Neural cell (in vitro differentiated cells): ENCODE data around the gene SSR4. TPM values are rescaled to one million over a fixed set of nuclear protein-coding genes. Genes with fewer than 3 reads are reported as not detected.

Experiments used
- H2AFZ ChIP-seq: fragments of 200-600, 300-800 bp; sonication (generic), shearing (Covaris generic); 2 replicates; pipeline ENCODE4 v1.6.0; 2014; ENCODE audit warnings: low read depth, mild to moderate bottlenecking, antibody characterized with exemption, low read length, moderate library complexity
- H3F3A ChIP-seq: fragments of 200-600 bp; shearing (Covaris generic); 2 replicates; pipeline ENCODE4 v1.6.1; 2016; ENCODE audit warnings: mild to moderate bottlenecking, moderate library complexity, mixed read lengths, antibody characterized with exemption, low read length; ENCODE audit not compliant: insufficient read depth, poor library complexity, severe bottlenecking
- H3K27ac ChIP-seq: fragments of 200-600, 300-800 bp; sonication (generic), shearing (Covaris generic); 2 replicates; pipeline ENCODE4 v1.5.1; 2014; ENCODE audit warnings: mild to moderate bottlenecking, low read length, moderate library complexity
- H3K27me3 ChIP-seq: fragments of 300-800, 200-600 bp; sonication (generic), shearing (Covaris generic); 2 replicates; pipeline ENCODE4 v1.6.0; 2014; ENCODE audit warnings: mild to moderate bottlenecking, low read depth, low read length, moderate library complexity; ENCODE audit not compliant: insufficient read depth
- H3K36me3 ChIP-seq: fragments of 300-800, 200-600 bp; sonication (generic), shearing (Covaris generic); 2 replicates; pipeline ENCODE4 v1.5.1; 2014; ENCODE audit warnings: mild to moderate bottlenecking, antibody characterized with exemption, low read length, moderate library complexity; ENCODE audit not compliant: insufficient read depth
- H3K4me2 ChIP-seq: fragments of 300-800, 200-600 bp; sonication (generic), shearing (Covaris generic); 2 replicates; pipeline ENCODE4 v1.6.0; 2014; ENCODE audit warnings: mild to moderate bottlenecking, low read length
- H3K4me3 ChIP-seq: fragments of 300-800, 200-600 bp; sonication (generic), shearing (Covaris generic); 2 replicates; pipeline ENCODE4 v1.5.1; 2014; ENCODE audit warnings: mild to moderate bottlenecking, low read length, moderate library complexity
- H3K79me2 ChIP-seq: fragments of 200-600 bp; shearing (Covaris generic); replicated peaks from 2 replicates; pipeline ENCODE4 v1.6.0; 2014; ENCODE audit warnings: mild to moderate bottlenecking, low read length, moderate library complexity; ENCODE audit not compliant: insufficient read depth
- H3K9ac ChIP-seq: fragments of 300-800, 200-600 bp; sonication (generic), shearing (Covaris generic); 2 replicates; pipeline ENCODE4 v1.6.1; 2016; ENCODE audit warnings: mild to moderate bottlenecking, low read length, mixed read lengths
- H3K9me2 ChIP-seq: fragments of 200-600 bp; shearing (Covaris generic); 2 replicates; pipeline ENCODE4 v1.6.1; 2016; ENCODE audit warnings: mild to moderate bottlenecking, low read length, mixed read lengths; ENCODE audit not compliant: insufficient read depth
- H3K9me3 ChIP-seq: fragments of 200-600, 300-800 bp; sonication (generic), shearing (Covaris generic); 2 replicates; pipeline ENCODE4 v1.6.1; 2016; ENCODE audit warnings: mild to moderate bottlenecking, mixed run types, low read length, moderate library complexity, mixed read lengths
- H4K20me1 ChIP-seq: fragments of 200-600 bp; shearing (Covaris generic); 2 replicates; pipeline ENCODE4 v1.6.1; 2016; ENCODE audit warnings: mild to moderate bottlenecking, mixed run types; ENCODE audit not compliant: insufficient read depth
- CTCF ChIP-seq: fragments of 450-650 bp; IDR thresholded peaks from 2 replicates; pipeline ENCODE4 v1.5.1; 2014; ENCODE audit warnings: antibody characterized with exemption, mild to moderate bottlenecking, moderate library complexity; ENCODE audit not compliant: poor library complexity, severe bottlenecking
- EP300 ChIP-seq: fragments of 450-650 bp; conservative IDR thresholded peaks from 2 replicates; pipeline ENCODE4 v1.6.1; 2014; ENCODE audit warnings: antibody characterized with exemption, mild to moderate bottlenecking, moderate library complexity; ENCODE audit not compliant: poor library complexity, severe bottlenecking
- EZH2 ChIP-seq: fragments of 200-600, 300-800 bp; shearing (Covaris generic), sonication (generic); IDR thresholded peaks from 2 replicates; pipeline ENCODE4 v1.6.1; 2014; ENCODE audit warnings: antibody characterized with exemption, low read length, borderline replicate concordance, mild to moderate bottlenecking; ENCODE audit not compliant: insufficient read depth, poor library complexity, severe bottlenecking
- MXI1 ChIP-seq: fragments of 450-650 bp; conservative IDR thresholded peaks from 2 replicates; pipeline ENCODE4 v1.6.1; 2014; ENCODE audit warnings: antibody characterized with exemption, mild to moderate bottlenecking; ENCODE audit not compliant: poor library complexity, severe bottlenecking
- POLR2AphosphoS5 ChIP-seq: IDR thresholded peaks from 2 replicates; pipeline ENCODE4 v1.6.1; 2012
- RAD21 ChIP-seq: fragments of 450-650 bp; conservative IDR thresholded peaks from 2 replicates; pipeline ENCODE4 v1.6.1; 2014; ENCODE audit warnings: antibody characterized with exemption, mild to moderate bottlenecking, moderate library complexity
- REST ChIP-seq: IDR thresholded peaks from 2 replicates; pipeline ENCODE4 v1.6.1; 2012; ENCODE audit warnings: borderline replicate concordance
- SMC3 ChIP-seq: fragments of 450-650 bp; conservative IDR thresholded peaks from 2 replicates; pipeline ENCODE4 v1.6.1; 2014; ENCODE audit warnings: antibody characterized with exemption, mild to moderate bottlenecking, moderate library complexity; ENCODE audit not compliant: poor library complexity
- TAF1 ChIP-seq: IDR thresholded peaks from 2 replicates; pipeline ENCODE4 v1.6.1; 2012; ENCODE audit warnings: low read depth
- polyA plus RNA-seq: library from polyadenylated mRNA; depleted of rRNA; stranded (reverse); fragments of >200 nt; gene quantifications from 2 replicates; pipeline ENCODE4 v1.2.3, GENCODE V29; 2014

The SSR4 gene
- polyA plus RNA-seq, 1 donor from 2014 or later: 186 TPM

- H3K9ac ChIP-seq: peak overlapping the region; percentile 91
- no peaks in the 10 kb centered on the region for H3F3A ChIP-seq
- TF ChIP-seq EP300 (no peak), TAF1 (no peak), EZH2 (no peak), CTCF (no peak), SMC3 (no peak), RAD21 (no peak), POLR2AphosphoS5 (no peak), REST (no peak), MXI1 (no peak)
- H3K4me2 ChIP-seq: no peak overlapping the region
- H3K36me3 ChIP-seq: no peaks in the 10 kb centered on the region
- peak overlapping the region; percentile 81 for H3K4me3 ChIP-seq
- no peak overlapping the region for H2AFZ ChIP-seq
- H3K9me2 ChIP-seq: no peaks in the 10 kb centered on the region
- H3K79me2 ChIP-seq: peaks cover 38% of the 10 kb centered on the region
- H3K9me3 ChIP-seq: no peaks in the 10 kb centered on the region
- no peaks in the 10 kb centered on the region for H3K27me3 ChIP-seq
- peak overlapping the region; percentile 88 for H3K27ac ChIP-seq
- no peaks in the 10 kb centered on the region for H4K20me1 ChIP-seq
Measured at GRCh38 chrX:153829549-153829798, 35.0 kb downstream of the SSR4 start.

GRCh38 chrX:153829799-153830639 is 35.6 kb downstream of the SSR4 start, which contains the start of gene PDZD4:
Gene PDZD4, minus strand, starts transcription at chrX:153830544. Its CDS starts 246 bp downstream, at chrX:153830298.
- H3K9me2 ChIP-seq: no peaks in the 10 kb centered on the region
- H3K4me2 ChIP-seq: peak within 1 kb of the TSS; percentile 39
- H3K27ac ChIP-seq: peak within 1 kb of the TSS; percentile 94
- no peaks in the 10 kb centered on the region for H3K27me3 ChIP-seq
- H3K79me2 ChIP-seq: peaks cover 35% of the 10 kb centered on the region
- H3F3A ChIP-seq: no peaks in the 10 kb centered on the region
- H4K20me1 ChIP-seq: no peaks in the 10 kb centered on the region
- H2AFZ ChIP-seq: no peak within 1 kb of the TSS
- peak; percentile 32 for TF ChIP-seq POLR2AphosphoS5
- TF ChIP-seq REST: no peak
- no peak for TF ChIP-seq SMC3
- TF ChIP-seq EP300: no peak
- TF ChIP-seq RAD21: peak; percentile 10
- peak within 1 kb of the TSS; percentile 91 for H3K9ac ChIP-seq
- no peaks in the 10 kb centered on the region for H3K9me3 ChIP-seq
- peak within 1 kb of the TSS; percentile 81 for H3K4me3 ChIP-seq
- H3K36me3 ChIP-seq: no peaks in the 10 kb centered on the region
